Measurements from ENCODE around the gene TUFT1. TPM values are rescaled to one million over a fixed set of nuclear protein-coding genes. Genes with fewer than 3 reads are reported as not detected.

Gene TUFT1
- polyA plus RNA-seq, 1 donor from 2014 or later = 25.8 TPM

- Histone ChIP-seq H3K27ac (ENCODE audit: low read length) (no peak overlapping the region), H3K9ac (ENCODE audit: low read length) (no peak overlapping the region), H3K79me2 (replicated peaks; ENCODE audit: insufficient read depth, low read length) (no peaks in the 10 kb centered on the region), H3K27me3 (ENCODE audit: insufficient read depth, low read depth, low read length) (no peaks in the 10 kb centered on the region), H3F3A (ENCODE audit: insufficient read depth, low read length, poor library complexity, severe bottlenecking) (no peaks in the 10 kb centered on the region), H3K36me3 (ENCODE audit: insufficient read depth, low read length) (peaks cover 18% of the 10 kb centered on the region), H3K9me3 (ENCODE audit: low read length) (no peaks in the 10 kb centered on the region), H3K9me2 (ENCODE audit: insufficient read depth, low read length) (no peaks in the 10 kb centered on the region), H2AFZ (ENCODE audit: low read depth, low read length) (no peak overlapping the region), H4K20me1 (ENCODE audit: insufficient read depth) (no peaks in the 10 kb centered on the region), H3K4me2 (ENCODE audit: low read length) (no peak overlapping the region), H3K4me3 (ENCODE audit: low read length) (no peak overlapping the region)
- no peak for TF ChIP-seq EZH2 (IDR thresholded peaks at IDR 0.05; ENCODE audit: borderline replicate concordance, insufficient read depth, low read length, poor library complexity, severe bottlenecking)
- TF ChIP-seq RAD21 (conservative IDR thresholded peaks at IDR 0.05) = no peak
- TF ChIP-seq REST (IDR thresholded peaks at IDR 0.05; ENCODE audit: borderline replicate concordance) = no peak
- TF ChIP-seq CTCF (IDR thresholded peaks at IDR 0.05; ENCODE audit: poor library complexity, severe bottlenecking) = no peak
- no peak for TF ChIP-seq EP300 (conservative IDR thresholded peaks at IDR 0.05; ENCODE audit: poor library complexity, severe bottlenecking)
- TF ChIP-seq TAF1 (IDR thresholded peaks at IDR 0.05; ENCODE audit: low read depth) = no peak
- TF ChIP-seq SMC3 (conservative IDR thresholded peaks at IDR 0.05; ENCODE audit: poor library complexity) = no peak
- no peak for TF ChIP-seq MXI1 (conservative IDR thresholded peaks at IDR 0.05; ENCODE audit: poor library complexity, severe bottlenecking)
- TF ChIP-seq POLR2AphosphoS5 (IDR thresholded peaks at IDR 0.05) = no peak
Observed at GRCh38 chr1:151579436-151580225, 39.5 kb downstream of the TUFT1 start.

GRCh38 chr1:151581451-151581850 is 41.3 kb downstream of the TUFT1 start:
- Histone ChIP-seq H3K4me2 (ENCODE audit: low read length) (no peak overlapping the region), H4K20me1 (ENCODE audit: insufficient read depth) (no peaks in the 10 kb centered on the region), H2AFZ (ENCODE audit: low read depth, low read length) (no peak overlapping the region), H3F3A (ENCODE audit: insufficient read depth, low read length, poor library complexity, severe bottlenecking) (no peaks in the 10 kb centered on the region), H3K9ac (ENCODE audit: low read length) (no peak overlapping the region), H3K4me3 (ENCODE audit: low read length) (no peak overlapping the region), H3K9me3 (ENCODE audit: low read length) (no peaks in the 10 kb centered on the region), H3K27me3 (ENCODE audit: insufficient read depth, low read depth, low read length) (no peaks in the 10 kb centered on the region), H3K27ac (ENCODE audit: low read length) (no peak overlapping the region), H3K9me2 (ENCODE audit: insufficient read depth, low read length) (no peaks in the 10 kb centered on the region), H3K79me2 (replicated peaks; ENCODE audit: insufficient read depth, low read length) (no peaks in the 10 kb centered on the region), H3K36me3 (ENCODE audit: insufficient read depth, low read length) (peaks cover 12% of the 10 kb centered on the region)
- no peak for TF ChIP-seq SMC3 (conservative IDR thresholded peaks at IDR 0.05; ENCODE audit: poor library complexity)
- TF ChIP-seq CTCF (IDR thresholded peaks at IDR 0.05; ENCODE audit: poor library complexity, severe bottlenecking) = no peak
- no peak for TF ChIP-seq REST (IDR thresholded peaks at IDR 0.05; ENCODE audit: borderline replicate concordance)
- TF ChIP-seq POLR2AphosphoS5 (IDR thresholded peaks at IDR 0.05) = no peak
- no peak for TF ChIP-seq RAD21 (conservative IDR thresholded peaks at IDR 0.05)
- no peak for TF ChIP-seq EP300 (conservative IDR thresholded peaks at IDR 0.05; ENCODE audit: poor library complexity, severe bottlenecking)
- no peak for TF ChIP-seq TAF1 (IDR thresholded peaks at IDR 0.05; ENCODE audit: low read depth)
- no peak for TF ChIP-seq MXI1 (conservative IDR thresholded peaks at IDR 0.05; ENCODE audit: poor library complexity, severe bottlenecking)
- no peak for TF ChIP-seq EZH2 (IDR thresholded peaks at IDR 0.05; ENCODE audit: borderline replicate concordance, insufficient read depth, low read length, poor library complexity, severe bottlenecking)
